HG02973 (cell line): ENCODE measurements around the gene YIF1A.
A peak's percentile ranks its signal among the peaks of the same experiment; 100 is the strongest.
"Not testable (repeated sequence)": the region's sequence is repeated elsewhere in the genome, so short reads cannot be mapped to it uniquely, and the experiment has no call there.

Source experiments
- ATAC-seq: cut with Tn5 transposase; IDR thresholded peaks from one replicate; pipeline ENCODE4 v1.9.1; 2021; ENCODE audit warnings: moderate library complexity; ENCODE audit not compliant: unreplicated experiment

The YIF1A gene

GRCh38 chr11:66326261-66327111, 37.5 kb upstream of the YIF1A start:
- no peak for ATAC-seq

GRCh38 chr11:66325263-66325671, 36.3 kb upstream of the YIF1A start:
- ATAC-seq: no peak

- no peak for ATAC-seq
These were observed 35.7 kb upstream of the YIF1A start for GRCh38 chr11:66324664-66325063.

- ATAC-seq: no peak
These were observed 34.7 kb upstream of the YIF1A start for GRCh38 chr11:66323684-66324083.

- no peak for ATAC-seq
These were observed 33.9 kb upstream of the YIF1A start for GRCh38 chr11:66322732-66323427.

GRCh38 chr11:66321606-66322005, 32.7 kb upstream of the YIF1A start:
- no peak for ATAC-seq

GRCh38 chr11:66320748-66321147, 31.8 kb upstream of the YIF1A start:
- ATAC-seq: not testable (repeated sequence)

GRCh38 chr11:66320289-66320688, 31.3 kb upstream of the YIF1A start:
- not testable (repeated sequence) for ATAC-seq

GRCh38 chr11:66318600-66318970, 29.6 kb upstream of the YIF1A start:
- ATAC-seq: no peak

GRCh38 chr11:66317723-66318599, 29.0 kb upstream of the YIF1A start:
- ATAC-seq: no peak

- no peak for ATAC-seq
These were observed 28.4 kb upstream of the YIF1A start for GRCh38 chr11:66317322-66317722.

GRCh38 chr11:66316849-66317251, 27.9 kb upstream of the YIF1A start, which contains the start of gene CD248:
TSS of gene CD248 (minus strand) at chr11:66317044. CDS start at chr11:66317027, 17 bp downstream.
- no peak for ATAC-seq

- no peak for ATAC-seq
These were observed 27.2 kb upstream of the YIF1A start for GRCh38 chr11:66315921-66316811.

GRCh38 chr11:66315498-66315885, 26.5 kb upstream of the YIF1A start:
- no peak for ATAC-seq

GRCh38 chr11:66314561-66315497, 25.9 kb upstream of the YIF1A start:
- no peak for ATAC-seq

- no peak for ATAC-seq
These were observed 25.2 kb upstream of the YIF1A start for GRCh38 chr11:66314186-66314501.

- no peak for ATAC-seq
These were observed 24.6 kb upstream of the YIF1A start for GRCh38 chr11:66313321-66314185.

GRCh38 chr11:66312549-66313320, 23.8 kb upstream of the YIF1A start:
- peak; percentile 52 for ATAC-seq
